Breast epithelium (tissue), 4 donors: ENCODE measurements around the gene DAPK2. TPM values are rescaled to one million over a fixed set of nuclear protein-coding genes. Genes with fewer than 3 reads are reported as not detected.

Source experiments
- DNase-seq, 2 donors: peaks; one replicate each; pipeline ENCODE4 v3.0.0-alpha.2; 2019; ENCODE audit warnings: low spot score in 2 of 2
- H3K27ac ChIP-seq, 2 donors: fragments of 200-600 bp; sonication (generic) in 1 of 2; one replicate each; pipeline ENCODE4 v1.5.1; 2016 to 2019; ENCODE audit warnings: mild to moderate bottlenecking in 1 of 2
- H3K27me3 ChIP-seq, 2 donors: fragments of 200-600 bp; sonication (generic) in 1 of 2; one replicate each; pipeline versions ENCODE4 v1.5.1 to v1.6.0; 2017 to 2019; ENCODE audit warnings: control low read depth in 1 of 2, mild to moderate bottlenecking in 1 of 2
- H3K36me3 ChIP-seq: fragments of 200-600 bp; one replicate; pipeline ENCODE4 v1.5.1; 2019
- H3K4me1 ChIP-seq, 2 donors: fragments of 200-600 bp; sonication (generic); one replicate each; pipeline ENCODE4 v1.5.1; 2016 to 2019; ENCODE audit warnings: control low read depth in 1 of 2
- H3K4me3 ChIP-seq, 3 donors: fragments of 200-600 bp; sonication (generic); 1 replicate in 2 of 3; 2 replicates in 1 of 3; pipeline ENCODE4 v1.5.1; 2016 to 2019; ENCODE audit warnings: mild to moderate bottlenecking in 3 of 3, moderate library complexity in 2 of 3
- H3K9me3 ChIP-seq, 2 donors: fragments of 200-600 bp; sonication (generic) in 1 of 2; one replicate each; pipeline ENCODE4 v1.5.1; 2016 to 2019; ENCODE audit warnings: control low read depth in 1 of 2
- POLR2A ChIP-seq: fragments of 450-650 bp; IDR thresholded peaks from one replicate; pipeline ENCODE4 v1.6.1; 2016; ENCODE audit warnings: antibody characterized with exemption, mild to moderate bottlenecking, moderate library complexity
- POLR2AphosphoS5 ChIP-seq, 3 donors: sonication (generic); formaldehyde crosslinking; IDR thresholded peaks; one replicate each; pipeline ENCODE4 v1.6.1; 2017; ENCODE audit warnings: antibody characterized with exemption in 3 of 3
- intact Hi-C: fragments of 100-400 bp; cut with DNase I; formaldehyde crosslinking; loops from one replicate; pipeline ENCODE4 v1.15.1; 2023; ENCODE audit warnings: low total_unique reads
- total RNA-seq, 3 donors: library from RNA; depleted of rRNA; stranded (reverse); fragments of >200 nt; gene quantifications; one replicate each; pipeline ENCODE4 v1.1.0, GENCODE V29; 2016
- TF ChIP-seq, protein P1 (sequence below), 3 donors: fragments of 450-650 bp; IDR thresholded peaks; one replicate each; pipeline ENCODE4 v1.5.1; 2016 to 2017; ENCODE audit warnings: antibody characterized with exemption in 3 of 3, mild to moderate bottlenecking in 3 of 3, moderate library complexity in 3 of 3

The DAPK2 gene
- total RNA-seq, 3 donors from 2014 or later = 23.6 to 37.3 (median 29.6) TPM

DNA sequence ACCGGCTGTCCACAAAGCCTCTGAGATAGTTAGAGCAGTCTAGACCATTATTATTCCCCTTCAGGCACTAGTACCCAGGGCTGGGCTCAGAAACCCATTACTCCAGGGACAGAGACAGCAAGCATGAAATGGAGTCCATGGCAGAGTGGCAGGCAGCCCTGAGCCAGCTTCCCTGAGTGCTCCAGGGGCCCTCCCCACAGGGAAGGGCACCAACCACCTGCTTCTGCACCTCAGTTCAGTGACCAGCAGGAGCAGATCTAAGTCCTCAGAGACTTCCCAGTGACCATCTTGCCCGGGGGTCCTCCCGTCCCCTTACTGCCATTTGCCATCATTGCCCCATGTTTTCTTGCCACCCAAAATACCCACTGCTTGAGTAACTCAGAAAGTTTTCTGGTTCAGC lies 62.0 kb downstream of the DAPK2 start:
- Histone ChIP-seq H3K9me3 (no peaks in the 10 kb centered on the region), H3K27me3 (no peaks in the 10 kb centered on the region), H3K27ac (no peak overlapping the region), H3K36me3 (no peaks in the 10 kb centered on the region), H3K4me1 (no peaks in the 10 kb centered on the region), H3K4me3 (no peak overlapping the region)
- DNase-seq = no peak
- TF ChIP-seq POLR2A (no peak), POLR2AphosphoS5 (IDR thresholded peaks at IDR 0.05) (no peak)
- TF ChIP-seq, protein P1, sequence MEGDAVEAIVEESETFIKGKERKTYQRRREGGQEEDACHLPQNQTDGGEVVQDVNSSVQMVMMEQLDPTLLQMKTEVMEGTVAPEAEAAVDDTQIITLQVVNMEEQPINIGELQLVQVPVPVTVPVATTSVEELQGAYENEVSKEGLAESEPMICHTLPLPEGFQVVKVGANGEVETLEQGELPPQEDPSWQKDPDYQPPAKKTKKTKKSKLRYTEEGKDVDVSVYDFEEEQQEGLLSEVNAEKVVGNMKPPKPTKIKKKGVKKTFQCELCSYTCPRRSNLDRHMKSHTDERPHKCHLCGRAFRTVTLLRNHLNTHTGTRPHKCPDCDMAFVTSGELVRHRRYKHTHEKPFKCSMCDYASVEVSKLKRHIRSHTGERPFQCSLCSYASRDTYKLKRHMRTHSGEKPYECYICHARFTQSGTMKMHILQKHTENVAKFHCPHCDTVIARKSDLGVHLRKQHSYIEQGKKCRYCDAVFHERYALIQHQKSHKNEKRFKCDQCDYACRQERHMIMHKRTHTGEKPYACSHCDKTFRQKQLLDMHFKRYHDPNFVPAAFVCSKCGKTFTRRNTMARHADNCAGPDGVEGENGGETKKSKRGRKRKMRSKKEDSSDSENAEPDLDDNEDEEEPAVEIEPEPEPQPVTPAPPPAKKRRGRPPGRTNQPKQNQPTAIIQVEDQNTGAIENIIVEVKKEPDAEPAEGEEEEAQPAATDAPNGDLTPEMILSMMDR (IDR thresholded peaks at IDR 0.05) = no peak
- intact Hi-C loops = no loop called here

DNA sequence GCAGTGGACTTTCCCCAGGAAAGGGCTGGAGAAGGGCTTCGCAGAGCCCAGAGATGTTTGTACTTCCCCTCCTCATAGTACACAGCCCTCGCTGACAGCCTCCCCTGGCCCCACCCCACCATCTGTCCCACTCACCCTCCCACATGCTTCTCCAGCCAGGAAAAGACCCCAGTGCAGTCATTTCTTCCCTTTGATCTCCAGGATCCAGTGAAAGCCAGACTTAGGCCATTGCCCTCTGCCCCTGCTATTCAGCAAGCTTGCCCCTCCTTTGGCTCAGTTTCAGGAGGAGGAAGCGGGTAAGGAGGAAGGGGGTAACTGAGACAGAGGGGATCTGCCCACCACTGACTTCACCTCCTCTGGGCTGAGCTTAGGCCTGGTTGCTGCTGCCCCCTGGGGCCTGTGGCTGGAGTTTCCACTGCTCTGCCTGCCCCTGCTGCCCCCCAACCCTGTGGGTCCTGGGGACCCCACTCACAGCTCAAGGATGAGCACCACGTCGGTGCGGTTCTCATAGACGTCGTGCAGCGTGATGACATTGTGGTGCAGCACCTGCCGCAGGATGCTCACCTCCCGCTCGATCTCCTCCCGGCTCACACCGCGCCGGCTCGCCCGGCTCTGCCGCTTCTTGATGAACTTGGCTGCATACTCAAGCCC lies 63.1 kb downstream of the DAPK2 start:
- Histone ChIP-seq H3K9me3 (no peaks in the 10 kb centered on the region), H3K27ac (no peak overlapping the region), H3K4me3 (no peak overlapping the region), H3K36me3 (no peaks in the 10 kb centered on the region), H3K4me1 (no peaks in the 10 kb centered on the region), H3K27me3 (no peaks in the 10 kb centered on the region)
- TF ChIP-seq, protein P1 (IDR thresholded peaks at IDR 0.05) = no peak
- TF ChIP-seq POLR2A (no peak), POLR2AphosphoS5 (IDR thresholded peaks at IDR 0.05) (no peak)
- DNase-seq = no peak
- intact Hi-C loops = no loop called here

DNA sequence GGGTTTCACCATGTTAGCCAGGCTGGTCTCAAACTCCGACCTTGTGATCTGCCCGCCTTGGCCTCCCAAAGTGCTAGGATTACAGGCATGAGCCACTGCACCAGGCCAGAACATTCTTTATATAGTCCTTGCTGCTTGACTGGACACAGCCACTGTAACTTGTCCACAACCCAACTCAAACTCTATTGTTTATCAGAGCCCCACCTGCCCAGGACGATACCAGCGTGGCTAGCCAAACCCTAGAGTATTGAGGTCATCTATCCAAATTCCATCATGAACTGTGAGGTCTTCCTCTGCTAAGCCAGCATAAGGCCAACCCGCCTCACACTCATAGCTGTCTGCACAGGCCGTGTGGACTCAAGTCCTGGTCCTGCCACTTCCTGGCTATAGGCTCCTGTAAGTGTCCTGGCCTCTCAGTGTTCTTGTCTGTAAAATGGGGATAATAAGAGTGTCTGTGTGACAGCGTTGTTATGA lies 63.9 kb downstream of the DAPK2 start:
- Histone ChIP-seq H3K36me3 (no peaks in the 10 kb centered on the region), H3K4me3 (no peak overlapping the region), H3K9me3 (no peaks in the 10 kb centered on the region), H3K27ac (no peak overlapping the region), H3K4me1 (no peaks in the 10 kb centered on the region), H3K27me3 (no peaks in the 10 kb centered on the region)
- TF ChIP-seq, protein P1 (IDR thresholded peaks at IDR 0.05) = no peak
- no peak for TF ChIP-seq POLR2A
- intact Hi-C loops = no loop called here
- no peak for DNase-seq

DNA sequence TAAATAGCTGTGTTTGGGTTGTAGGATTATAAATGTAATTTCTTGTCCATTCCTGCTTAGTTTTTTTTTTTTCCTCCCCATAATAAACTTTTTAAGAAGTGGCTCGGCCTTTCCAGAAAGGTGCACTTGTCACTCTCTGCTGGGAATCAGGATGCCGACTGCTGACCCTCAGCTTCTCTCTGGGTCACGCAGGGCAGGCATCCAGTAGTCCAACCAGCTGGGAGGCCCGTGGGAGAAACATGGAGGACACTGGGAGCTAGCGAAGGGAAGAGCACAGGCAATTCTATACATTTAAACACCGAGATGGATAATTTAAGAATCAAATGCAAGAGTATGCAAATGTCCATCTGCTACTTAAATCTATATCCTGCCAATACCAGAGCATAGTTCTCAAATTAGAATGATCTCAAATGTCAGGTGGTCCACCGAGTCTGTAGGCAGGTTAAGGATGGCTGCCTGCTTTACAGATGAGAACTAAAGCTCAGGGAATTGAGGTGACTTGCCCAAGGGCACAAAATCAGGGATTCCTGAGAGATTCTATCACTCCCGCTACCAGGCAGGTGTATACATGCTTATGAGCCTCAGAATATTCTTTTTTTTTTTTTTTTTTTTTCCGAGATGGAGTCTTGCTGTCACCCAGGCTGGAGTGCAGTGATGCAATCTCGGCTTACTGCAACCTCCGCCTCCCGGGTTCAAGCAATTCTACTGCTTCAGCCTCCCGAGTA lies 64.5 kb downstream of the DAPK2 start:
- Histone ChIP-seq H3K4me1 (no peaks in the 10 kb centered on the region), H3K27me3 (no peaks in the 10 kb centered on the region), H3K36me3 (no peaks in the 10 kb centered on the region), H3K27ac (no peak overlapping the region), H3K9me3 (no peaks in the 10 kb centered on the region), H3K4me3 (no peak overlapping the region)
- intact Hi-C loops = no loop called here
- no peak for DNase-seq
- TF ChIP-seq POLR2AphosphoS5 (IDR thresholded peaks at IDR 0.05) (no peak), POLR2A (no peak)
- TF ChIP-seq, protein P1 (IDR thresholded peaks at IDR 0.05) = no peak

DNA sequence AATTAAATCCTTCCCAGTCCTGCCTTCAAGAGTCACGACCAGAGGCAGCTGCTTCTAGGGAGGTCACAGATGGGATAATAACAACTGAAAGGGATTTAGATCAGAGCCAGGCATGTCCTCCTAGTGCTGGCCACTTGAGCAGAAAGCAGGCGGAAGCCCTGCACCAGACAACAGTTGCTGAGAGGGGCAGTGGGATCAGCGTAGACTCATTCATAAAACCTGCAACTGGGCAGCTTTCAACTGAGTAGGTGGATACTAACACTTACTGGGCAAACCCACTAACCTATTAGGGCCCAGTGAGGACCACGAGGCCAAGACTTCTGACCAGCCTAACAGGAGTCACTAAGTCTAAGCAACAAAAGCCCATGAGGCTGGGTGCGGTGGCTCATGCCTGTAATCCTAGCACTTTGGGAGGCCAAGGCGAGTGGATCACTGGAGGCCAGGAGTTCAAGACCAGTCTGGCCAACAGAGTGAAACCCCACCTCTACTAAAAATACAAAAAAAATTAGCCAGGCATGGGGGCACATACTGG lies 67.0 kb downstream of the DAPK2 start:
- no peaks in the 10 kb centered on the region for H3K9me3 ChIP-seq
- intact Hi-C loops = no loop called here
- no peaks in the 10 kb centered on the region for H3K4me1 ChIP-seq
- TF ChIP-seq POLR2AphosphoS5 (IDR thresholded peaks at IDR 0.05) (no peak), POLR2A (no peak)
- TF ChIP-seq, protein P1 (IDR thresholded peaks at IDR 0.05) = no peak
- peak overlapping the region in 1 of 2 donors; percentile 3 for H3K27ac ChIP-seq
- no peak overlapping the region for H3K4me3 ChIP-seq
- H3K36me3 ChIP-seq = no peaks in the 10 kb centered on the region
- no peak for DNase-seq
- H3K27me3 ChIP-seq = no peaks in the 10 kb centered on the region
